Ovary (tissue), 9 donors: ENCODE data around the gene PSMD4. TPM values are rescaled to one million over a fixed set of nuclear protein-coding genes. Genes with fewer than 3 reads are reported as not detected.

Experiments used
- DNase-seq, 5 donors: peaks; one replicate each; pipeline ENCODE4 v3.0.0-alpha.2; 2019 to 2020
- H3K27ac ChIP-seq, 2 donors: fragments of 200-600 bp; one replicate each; pipeline versions ENCODE4 v1.5.1 to v1.8.0; 2019 to 2022
- H3K27me3 ChIP-seq: fragments of 200-600 bp; one replicate; pipeline ENCODE4 v1.8.0; 2022
- H3K36me3 ChIP-seq: fragments of 200-600 bp; sonication (generic); one replicate; pipeline ENCODE4 v1.5.1; 2019
- H3K4me1 ChIP-seq: one replicate; pipeline ENCODE4 v1.8.1; 2013; ENCODE audit warnings: mild to moderate bottlenecking, moderate library complexity; ENCODE audit not compliant: insufficient read depth
- H3K4me3 ChIP-seq: fragments of 200-600 bp; sonication (generic); one replicate; pipeline ENCODE4 v1.5.1; 2017
- H3K9me3 ChIP-seq, 2 donors: fragments of 200-600 bp in 1 of 2; sonication (generic) in 1 of 2; one replicate each; pipeline versions ENCODE4 v1.5.1 to v1.8.1; 2013 to 2019; ENCODE audit warnings: mild to moderate bottlenecking in 1 of 2, moderate library complexity in 1 of 2
- CTCF ChIP-seq, 3 donors: fragments of 450-650 bp in 2 of 3; fragments of 200-600 bp in 1 of 3; IDR thresholded peaks; one replicate each; pipeline versions ENCODE4 v1.5.1 to v1.8.0; 2016 to 2022; ENCODE audit warnings: antibody characterized with exemption in 3 of 3, mild to moderate bottlenecking in 1 of 3
- EP300 ChIP-seq: sonication (generic); formaldehyde crosslinking; IDR thresholded peaks from one replicate; pipeline ENCODE4 v1.6.1; 2017; ENCODE audit warnings: antibody characterized with exemption
- POLR2A ChIP-seq: fragments of 450-650 bp; IDR thresholded peaks from one replicate; pipeline ENCODE4 v1.6.1; 2017; ENCODE audit warnings: antibody characterized with exemption, mild to moderate bottlenecking, moderate library complexity
- WGBS, 3 donors: extraction: QIAGEN DNeasy Blood & Tissue Kit in 1 of 3; methylation state at CpG; one replicate each; pipeline versions ENCODE4 v1.1.5 to v1.1.7; 2013 to 2017; 5-methylcytosine and 5-hydroxymethylcytosine counted together
- intact Hi-C, 4 donors: fragments of 100-400 bp; cut with DNase I; formaldehyde crosslinking; loops; one replicate each; pipeline versions ENCODE4 v1.11.0 to v1.15.1; 2022 to 2023
- polyA plus RNA-seq, 2 donors: library from polyadenylated mRNA; stranded (reverse); fragments of 200-250 nt in 1 of 2; fragments of 350-450 nt in 1 of 2; fragmentation: Illumina TruSeq in 1 of 2; extraction: RNeasy Lipid Tissue Mini Kit (QIAGEN cat#74804) in 1 of 2; gene quantifications; one replicate each; pipeline ENCODE4 v1.2.3, GENCODE V29; 2013 to 2014
- total RNA-seq, 7 donors: library from RNA; depleted of rRNA in 2 of 7; stranded (reverse); fragments of >200 nt in 2 of 7; fragmentation: NEBNext Ultra II Directional in 3 of 7; extraction: Animal tissue kit (Norgen Biotek cat#: 25700) in 3 of 7; gene quantifications; one replicate each; pipeline versions ENCODE4 v1.1.0 to v1.2.4, GENCODE V29; 2016 to 2023
- donor health status: DM: no; HTN: no; CAD: no; lungs with moderate emphysema.
- donor health status: DM: no; HTN: no; CAD: no.
- donor health status: Bipolar disorder and iron deficiency.
- donor health status: DM: yes; HTN: yes; CAD: no.
- donor health status: DM: no; HTN: no; CAD: no.
- donor health status: DM: yes; HTN: yes; CAD: no.

The PSMD4 gene
- total and polyA plus RNA-seq, 9 donors, result 78.1 to 167 (median 108) TPM

GRCh38 chr1:151289991-151290708 is 35.6 kb downstream of the PSMD4 start:
- Histone ChIP-seq H3K4me3 (no peak overlapping the region), H3K36me3 (no peaks in the 10 kb centered on the region), H3K27ac (no peak overlapping the region), H3K27me3 (no peaks in the 10 kb centered on the region), H3K4me1 (no peaks in the 10 kb centered on the region), H3K9me3 (no peaks in the 10 kb centered on the region)
- WGBS, 3 donors, result 81 to 83% (median 82%) methylated on average over 21 of the region's 21 CpGs
- intact Hi-C loops, result loop anchor here in 1 of 4 donors (10.0 kb wide), 1 partner anchor 105 kb away; the partner anchor contains the start of gene PSMB4
- TF ChIP-seq EP300 (no peak), POLR2A (no peak), CTCF (IDR thresholded peaks at IDR 0.05) (no peak)
- DNase-seq, result no peak

- Histone ChIP-seq H3K4me1 (no peaks in the 10 kb centered on the region), H3K36me3 (no peaks in the 10 kb centered on the region), H3K27ac (no peak overlapping the region), H3K27me3 (no peaks in the 10 kb centered on the region), H3K4me3 (no peak overlapping the region), H3K9me3 (no peaks in the 10 kb centered on the region)
- DNase-seq, result peak in 1 of 5 donors; percentile 23
- WGBS, 3 donors, result 77 to 78% (median 77%) methylated on average over 19 of the region's 19 CpGs
- TF ChIP-seq CTCF (IDR thresholded peaks at IDR 0.05) (no peak), EP300 (no peak), POLR2A (no peak)
- intact Hi-C loops, result loop anchor here in 1 of 4 donors (10.0 kb wide), 1 partner anchor 104 kb away; the partner anchor contains the start of gene PSMB4
These were observed 36.3 kb downstream of the PSMD4 start for GRCh38 chr1:151290709-151291303.

- Histone ChIP-seq H3K36me3 (no peaks in the 10 kb centered on the region), H3K27ac (no peak overlapping the region), H3K9me3 (no peaks in the 10 kb centered on the region), H3K4me1 (no peaks in the 10 kb centered on the region), H3K4me3 (no peak overlapping the region), H3K27me3 (no peaks in the 10 kb centered on the region)
- DNase-seq, result no peak
- 68 to 76% (median 71%) methylated on average over 13 of the region's 13 CpGs for WGBS, 3 donors
- no peak for TF ChIP-seq CTCF (IDR thresholded peaks at IDR 0.05)
- TF ChIP-seq EP300, result no peak
- no peak for TF ChIP-seq POLR2A
- intact Hi-C loops, result loop anchor here in 1 of 4 donors (10.0 kb wide), 1 partner anchor 102 kb away; the partner anchor contains the start of gene PSMB4
These were observed 37.9 kb downstream of the PSMD4 start for GRCh38 chr1:151292207-151293030.

- no peak for DNase-seq
- TF ChIP-seq POLR2A (no peak), EP300 (no peak)
- Histone ChIP-seq H3K36me3 (no peaks in the 10 kb centered on the region), H3K27me3 (no peaks in the 10 kb centered on the region), H3K27ac (no peak overlapping the region), H3K4me1 (no peaks in the 10 kb centered on the region), H3K4me3 (no peak overlapping the region), H3K9me3 (no peaks in the 10 kb centered on the region)
- 72 to 80% (median 73%) methylated on average over 6 of the region's 6 CpGs for WGBS, 3 donors
- intact Hi-C loops, result loop anchor here in 1 of 4 donors (10.0 kb wide), 1 partner anchor 102 kb away; the partner anchor contains the start of gene PSMB4
These were observed 38.6 kb downstream of the PSMD4 start for GRCh38 chr1:151293093-151293492.
